H1 (cell line): ENCODE results near the gene ALKAL2. TPM values are rescaled to one million over a fixed set of nuclear protein-coding genes. Genes with fewer than 3 reads are reported as not detected.

Experiments
- CTCF ChIA-PET: fragments of 300-600 bp; sonication (Branson Sonifier 250); formaldehyde crosslinking; loops from one replicate; lab custom pipeline; 2021; ENCODE audit not compliant: partially characterized antibody; lab: Charles Lee
- POLR2A ChIA-PET: fragments of 300-600 bp; sonication (Branson Sonifier 250); formaldehyde crosslinking; loops from one replicate; lab custom pipeline; 2021; ENCODE audit warnings: inconsistent platforms; ENCODE audit not compliant: partially characterized antibody; lab: Charles Lee
- DNase-seq, 2 experiments: peaks; one replicate each; pipeline versions ENCODE4 v3.0.0 to v3.0.0-alpha.2; 2010 to 2022; ENCODE audit warnings: low spot score in 2 of 2, low read depth in 1 of 2, mixed read lengths in 1 of 2
- FAIRE-seq: peaks from 2 replicates; lab custom pipeline; 2011; peaks lifted over from hg19 to GRCh38; lab: Jason Lieb, UNC
- H2AFZ ChIP-seq: 2 replicates; pipeline ENCODE4 v1.8.1; 2012; ENCODE audit warnings: low read length, inconsistent platforms
- H2AK5ac ChIP-seq: 2 replicates; pipeline ENCODE4 v1.6.1; 2013; ENCODE audit warnings: low read depth, low read length
- H2BK120ac ChIP-seq: replicated peaks from 2 replicates; pipeline ENCODE3; 2013; ENCODE audit warnings: low read depth, low read length, inconsistent platforms
- H2BK12ac ChIP-seq: 2 replicates; pipeline ENCODE4 v1.6.1; 2013; ENCODE audit warnings: low read depth, low read length
- H2BK15ac ChIP-seq: 2 replicates; pipeline ENCODE4 v1.6.1; 2013; ENCODE audit warnings: low read length
- H2BK20ac ChIP-seq: 2 replicates; pipeline ENCODE4 v1.6.1; 2013; ENCODE audit warnings: low read length
- H2BK5ac ChIP-seq: 2 replicates; pipeline ENCODE4 v1.6.1; 2013; ENCODE audit warnings: low read depth, low read length
- H3K14ac ChIP-seq: 2 replicates; pipeline ENCODE4 v1.6.1; 2013; ENCODE audit warnings: inconsistent platforms; ENCODE audit not compliant: insufficient read length
- H3K18ac ChIP-seq: 2 replicates; pipeline ENCODE4 v1.6.1; 2013; ENCODE audit warnings: low read length; ENCODE audit errors: extremely low read depth
- H3K23ac ChIP-seq: 2 replicates; pipeline ENCODE4 v1.6.1; 2013; ENCODE audit warnings: inconsistent platforms; ENCODE audit not compliant: insufficient read length
- H3K23me2 ChIP-seq: 2 replicates; pipeline ENCODE4 v1.6.1; 2013; ENCODE audit warnings: low read depth, low read length
- H3K27ac ChIP-seq: 2 replicates; pipeline ENCODE4 v1.6.1; 2011; ENCODE audit warnings: low read depth, low read length, inconsistent platforms
- H3K27me3 ChIP-seq, 4 experiments: replicated peaks in 1 of 4; 1 replicate in 1 of 4; 2 replicates in 3 of 4; pipeline versions ENCODE4 v1.6.1 to v1.8.1; 2011 to 2013; ENCODE audit warnings: low read length in 3 of 4, mild to moderate bottlenecking in 3 of 4, inconsistent platforms in 2 of 4, mixed read lengths in 2 of 4, moderate library complexity in 1 of 4; ENCODE audit not compliant: control insufficient read depth in 3 of 4, insufficient read depth in 3 of 4; ENCODE audit errors: extremely low read depth in 1 of 4
- H3K36me3 ChIP-seq, 4 experiments: 2 replicates each; pipeline versions ENCODE4 v1.6.1 to v1.8.1; 2011 to 2013; ENCODE audit warnings: mild to moderate bottlenecking in 4 of 4, low read length in 3 of 4, moderate library complexity in 2 of 4, control low read depth in 1 of 4, inconsistent platforms in 1 of 4; ENCODE audit not compliant: insufficient read depth in 4 of 4, control insufficient read depth in 2 of 4
- H3K4ac ChIP-seq: replicated peaks from 2 replicates; pipeline ENCODE3; 2013; ENCODE audit warnings: low read length, low read depth, mixed read lengths, inconsistent platforms; ENCODE audit not compliant: insufficient read length
- H3K4me1 ChIP-seq, 4 experiments: replicated peaks in 1 of 4; 1 replicate in 1 of 4; 2 replicates in 3 of 4; pipeline versions ENCODE4 v1.6.1 to v1.8.1; 2011 to 2013; ENCODE audit warnings: low read length in 3 of 4, inconsistent platforms in 2 of 4, mixed read lengths in 1 of 4; ENCODE audit not compliant: insufficient read depth in 4 of 4, control insufficient read depth in 3 of 4
- H3K4me2 ChIP-seq, 2 experiments: 2 replicates each; pipeline versions ENCODE4 v1.6.1 to v1.8.1; 2011 to 2013; ENCODE audit warnings: low read depth in 2 of 2, low read length in 2 of 2, control low read depth in 1 of 2, inconsistent platforms in 1 of 2, mild to moderate bottlenecking in 1 of 2; ENCODE audit not compliant: insufficient read depth in 1 of 2
- H3K4me3 ChIP-seq, 4 experiments: fragments of 200-600, 300-600 bp in 1 of 4; sonication (generic), shearing (Covaris generic), sonication (Bioruptor Twin) in 1 of 4; 2 replicates each; pipeline versions ENCODE4 v1.5.1 to v1.8.1; 2011 to 2016; ENCODE audit warnings: low read length in 4 of 4, low read depth in 3 of 4, control low read depth in 2 of 4, inconsistent platforms in 2 of 4, mild to moderate bottlenecking in 2 of 4, mixed read lengths in 1 of 4, moderate library complexity in 1 of 4; ENCODE audit not compliant: insufficient read depth in 2 of 4; ENCODE audit errors: extremely low read depth in 1 of 4
- H3K56ac ChIP-seq: replicated peaks from 2 replicates; pipeline ENCODE3; 2013; ENCODE audit warnings: low read depth, mild to moderate bottlenecking, mixed read lengths, low read length, inconsistent platforms; ENCODE audit not compliant: insufficient read length
- H3K79me1 ChIP-seq: 2 replicates; pipeline ENCODE4 v1.6.1; 2013; ENCODE audit warnings: low read depth, low read length, control low read depth
- H3K79me2 ChIP-seq, 2 experiments: 2 replicates each; pipeline versions ENCODE4 v1.6.1 to v1.8.1; 2012 to 2013; ENCODE audit warnings: low read length in 2 of 2, mild to moderate bottlenecking in 2 of 2, inconsistent platforms in 1 of 2; ENCODE audit not compliant: insufficient read depth in 2 of 2, control insufficient read depth in 1 of 2
- H3K9ac ChIP-seq, 4 experiments: replicated peaks in 1 of 4; 1 replicate in 1 of 4; 2 replicates in 3 of 4; pipeline versions ENCODE4 v1.6.1 to v1.8.1; 2011 to 2013; ENCODE audit warnings: low read depth in 3 of 4, low read length in 3 of 4, control low read depth in 2 of 4, mild to moderate bottlenecking in 2 of 4, moderate library complexity in 2 of 4, inconsistent platforms in 1 of 4; ENCODE audit errors: extremely low read depth in 1 of 4
- H3K9me3 ChIP-seq, 2 experiments: 2 replicates each; pipeline versions ENCODE4 v1.6.1 to v1.8.1; 2012 to 2013; ENCODE audit warnings: mild to moderate bottlenecking in 2 of 2, moderate library complexity in 2 of 2, control low read depth in 1 of 2, inconsistent platforms in 1 of 2, low read depth in 1 of 2, low read length in 1 of 2, mixed read lengths in 1 of 2; ENCODE audit not compliant: insufficient read depth in 2 of 2
- H4K20me1 ChIP-seq, 2 experiments: replicated peaks in 1 of 2; 2 replicates each; pipeline versions ENCODE3 to v1.8.1; 2011 to 2013; ENCODE audit warnings: inconsistent platforms in 2 of 2, low read length in 2 of 2, mild to moderate bottlenecking in 1 of 2; ENCODE audit not compliant: insufficient read depth in 2 of 2, control insufficient read depth in 1 of 2
- H4K5ac ChIP-seq: 2 replicates; pipeline ENCODE4 v1.6.1; 2013; ENCODE audit warnings: low read length, low read depth, mixed read lengths, inconsistent platforms; ENCODE audit not compliant: insufficient read length
- H4K8ac ChIP-seq: 2 replicates; pipeline ENCODE4 v1.8.0; 2013; ENCODE audit warnings: mild to moderate bottlenecking, moderate library complexity, low read length, inconsistent platforms; ENCODE audit not compliant: insufficient read depth; ENCODE audit errors: extremely low read depth
- H4K91ac ChIP-seq: replicated peaks from 2 replicates; pipeline ENCODE3; 2013; ENCODE audit warnings: low read length, mixed read lengths, inconsistent platforms; ENCODE audit not compliant: insufficient read length
- BRCA1 ChIP-seq: IDR thresholded peaks from 2 replicates; pipeline ENCODE4 v1.6.1; 2012; ENCODE audit warnings: low read depth, low read length, improper control_type of control experiment
- CEBPB ChIP-seq: IDR thresholded peaks from 2 replicates; pipeline ENCODE4 v1.6.1; 2012; ENCODE audit warnings: low read depth, low read length
- CHD1 ChIP-seq: IDR thresholded peaks from 2 replicates; pipeline ENCODE4 v1.6.1; 2012; ENCODE audit warnings: low read depth, low read length, improper control_type of control experiment
- EP300 ChIP-seq, 2 experiments: IDR thresholded peaks; 1 replicate in 1 of 2; 2 replicates in 1 of 2; pipeline ENCODE4 v1.6.1; 2011 to 2012; ENCODE audit warnings: low read depth in 2 of 2, low read length in 2 of 2, mild to moderate bottlenecking in 2 of 2, borderline replicate concordance in 1 of 2, inconsistent platforms in 1 of 2, moderate library complexity in 1 of 2
- FOSL1 ChIP-seq: IDR thresholded peaks from 2 replicates; pipeline ENCODE4 v1.6.1; 2011; ENCODE audit warnings: mild to moderate bottlenecking, low read depth, low read length, moderate library complexity; ENCODE audit not compliant: insufficient read depth
- JUN ChIP-seq: IDR thresholded peaks from 2 replicates; pipeline ENCODE4 v1.6.1; 2011; ENCODE audit warnings: low read depth, mild to moderate bottlenecking, improper control_type of control experiment, low read length
- KDM4A ChIP-seq: IDR thresholded peaks from one replicate; pipeline ENCODE4 v1.7.1; 2012; ENCODE audit warnings: low read depth, mild to moderate bottlenecking, moderate library complexity, low read length, inconsistent platforms; ENCODE audit not compliant: severe bottlenecking
- POLR2AphosphoS5 ChIP-seq: IDR thresholded peaks from 2 replicates; pipeline ENCODE4 v1.6.1; 2011; ENCODE audit warnings: low read depth, low read length
- RBBP5 ChIP-seq: IDR thresholded peaks from 2 replicates; pipeline ENCODE4 v1.7.1; 2012; ENCODE audit warnings: low read depth, mild to moderate bottlenecking, inconsistent platforms, low read length, moderate library complexity, borderline replicate concordance
- SAP30 ChIP-seq: fragments of 300-600 bp; sonication (generic); IDR thresholded peaks from 2 replicates; pipeline ENCODE4 v1.7.1; 2012; ENCODE audit warnings: low read length, moderate library complexity, mild to moderate bottlenecking, inconsistent platforms; ENCODE audit not compliant: insufficient read depth, insufficient replicate concordance
- SIX5 ChIP-seq: IDR thresholded peaks from 2 replicates; pipeline ENCODE4 v1.6.1; 2011; ENCODE audit warnings: mild to moderate bottlenecking, low read depth, low read length
- SP4 ChIP-seq: IDR thresholded peaks from 2 replicates; pipeline ENCODE4 v1.6.1; 2012; ENCODE audit warnings: low read length, inconsistent platforms
- TAF7 ChIP-seq: optimal IDR thresholded peaks from 2 replicates; pipeline ENCODE3; 2011; ENCODE audit warnings: low read depth, mild to moderate bottlenecking, inconsistent platforms, low read length, moderate library complexity, borderline replicate concordance
- WGBS, 2 experiments: shearing (Covaris generic) in 1 of 2; methylation state at CpG; one replicate each; pipeline versions ENCODE4 v1.1.6 to v1.1.7; 2013 to 2015; ENCODE audit warnings: low lambda C conversion rate in 2 of 2, mixed read lengths in 2 of 2, inconsistent platforms in 1 of 2, low coverage in 1 of 2, missing lambda C conversion rate in 1 of 2; ENCODE audit not compliant: insufficient replicate concordance in 2 of 2, insufficient coverage in 1 of 2, insufficient read length in 1 of 2; ENCODE audit errors: extremely low coverage in 1 of 2, missing lambda C conversion rate in 1 of 2; 5-methylcytosine and 5-hydroxymethylcytosine counted together
- polyA plus RNA-seq, 7 experiments: library from polyadenylated mRNA; depleted of rRNA in 3 of 7; stranded (reverse) in 5 of 7; unstranded in 2 of 7; fragments of >200 nt in 5 of 7; fragments of 200-250 nt in 2 of 7; gene quantifications; 1 replicate in 5 of 7; 2 replicates in 1 of 7; 4 replicates in 1 of 7; pipeline versions ENCODE4 v1.2.1 to v1.2.3, GENCODE V29; 2011 to 2013; ENCODE audit warnings: missing spikeins in 2 of 7, mixed read lengths in 2 of 7
- total RNA-seq: library from RNA; stranded (reverse); fragmentation: NEBNext Ultra II Directional; extraction: Animal tissue kit (Norgen Biotek cat#: 25700); gene quantifications from 2 replicates; pipeline ENCODE4 v1.2.1, GENCODE V29; 2021
- TF ChIP-seq, protein P1 (sequence below): IDR thresholded peaks from 2 replicates; pipeline ENCODE4 v1.6.1; 2011; ENCODE audit warnings: low read depth, mild to moderate bottlenecking, low read length; ENCODE audit not compliant: insufficient read depth

Gene ALKAL2
- total and polyA plus RNA-seq, 2 of the 8 experiments (the other 6 are each of a cell fraction or from before 2014, with no cell fraction given) = 4.6 to 11.5 TPM

DNA sequence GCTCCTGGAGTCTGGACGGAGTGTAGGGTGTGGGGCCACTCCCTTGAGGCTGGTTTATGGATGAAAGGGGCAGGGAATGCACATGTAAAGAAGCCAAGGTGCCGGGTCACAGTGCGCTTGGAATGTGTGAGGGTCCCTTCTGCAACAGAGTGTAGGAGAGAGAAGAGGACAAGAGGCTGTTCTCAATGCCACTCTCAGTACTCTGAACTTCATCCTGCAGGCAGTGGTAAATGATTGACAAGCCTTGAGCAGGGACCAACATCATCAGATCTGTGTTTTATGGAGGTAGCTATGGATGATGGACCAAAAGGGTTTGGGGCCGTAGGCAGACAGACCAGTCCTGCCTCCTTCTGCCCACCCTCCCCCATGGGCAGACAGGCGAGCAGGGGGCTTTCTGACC, 7.2 kb upstream of the ALKAL2 start:
- H2BK120ac ChIP-seq = no peak overlapping the region
- H3K9me3 ChIP-seq = peaks cover 0 to 4% of the 10 kb centered on the region in 2 experiments; a peak in 1 of 4 replicates
- H3K36me3 ChIP-seq = no peaks in the 10 kb centered on the region
- H2AFZ ChIP-seq = no peak overlapping the region
- DNase-seq = no peak
- H3K14ac ChIP-seq = no peak overlapping the region
- no peak overlapping the region for H3K27ac ChIP-seq
- H4K20me1 ChIP-seq = peaks cover 0 to 3% of the 10 kb centered on the region in 2 experiments
- POLR2A ChIA-PET = no interaction called here
- H3K4me2 ChIP-seq = no peak overlapping the region
- H3K4me1 ChIP-seq = no peaks in the 10 kb centered on the region
- no peak overlapping the region for H4K5ac ChIP-seq
- CTCF ChIA-PET = no interaction called here
- no peak overlapping the region for H4K8ac ChIP-seq
- 0 out of 2 replicates have a peak overlapping the region, but pooled peaks have one; percentile 39 for H2AK5ac ChIP-seq
- H2BK12ac ChIP-seq = no peak overlapping the region
- no peak overlapping the region for H3K4ac ChIP-seq
- no peaks in the 10 kb centered on the region for H3K23me2 ChIP-seq
- H3K4me3 ChIP-seq = no peak overlapping the region
- H3K18ac ChIP-seq = no peak overlapping the region
- no peak overlapping the region for H3K9ac ChIP-seq
- no peak overlapping the region for H3K23ac ChIP-seq
- no peak for FAIRE-seq
- H2BK5ac ChIP-seq = no peak overlapping the region
- WGBS, 2 experiments = 91% methylated on average over 5 of the region's 5 CpGs; no CpG with 5 or more reads in 1 of the 2 experiments
- H3K27me3 ChIP-seq = peaks cover 0 to 6% (median 4%) of the 10 kb centered on the region in 4 experiments; a peak in 5 of 7 replicates
- no peaks in the 10 kb centered on the region for H3K79me2 ChIP-seq
- no peaks in the 10 kb centered on the region for H3K79me1 ChIP-seq
- no peak overlapping the region for H2BK15ac ChIP-seq
- no peak overlapping the region for H4K91ac ChIP-seq
- H3K56ac ChIP-seq = no peak overlapping the region
- H2BK20ac ChIP-seq = no peak overlapping the region
- TF ChIP-seq BRCA1 = no peak
- TF ChIP-seq JUN = no peak
- no peak for TF ChIP-seq SIX5
- no peak for TF ChIP-seq CEBPB
- TF ChIP-seq, protein P1, sequence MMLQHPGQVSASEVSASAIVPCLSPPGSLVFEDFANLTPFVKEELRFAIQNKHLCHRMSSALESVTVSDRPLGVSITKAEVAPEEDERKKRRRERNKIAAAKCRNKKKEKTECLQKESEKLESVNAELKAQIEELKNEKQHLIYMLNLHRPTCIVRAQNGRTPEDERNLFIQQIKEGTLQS = no peak
- TF ChIP-seq KDM4A = no peak
- no peak for TF ChIP-seq EP300 (IDR thresholded peaks at IDR 0.05; ENCODE audit: borderline replicate concordance in 1 of 2, low read depth in 2 of 2, low read length in 2 of 2)
- TF ChIP-seq RBBP5 = no peak
- no peak for TF ChIP-seq CHD1
- TF ChIP-seq SAP30 = no peak
- no peak for TF ChIP-seq POLR2AphosphoS5
- no peak for TF ChIP-seq SP4
- TF ChIP-seq TAF7 = no peak
- TF ChIP-seq FOSL1 = no peak
